ENCODE results near the gene SVOPL.

SVOPL gene

GRCh38 chr7:138606236-138606635 lies 94.9 kb downstream of the SVOPL start:
- DNase-seq (ENCODE audit: low read depth) = no peak

DNA sequence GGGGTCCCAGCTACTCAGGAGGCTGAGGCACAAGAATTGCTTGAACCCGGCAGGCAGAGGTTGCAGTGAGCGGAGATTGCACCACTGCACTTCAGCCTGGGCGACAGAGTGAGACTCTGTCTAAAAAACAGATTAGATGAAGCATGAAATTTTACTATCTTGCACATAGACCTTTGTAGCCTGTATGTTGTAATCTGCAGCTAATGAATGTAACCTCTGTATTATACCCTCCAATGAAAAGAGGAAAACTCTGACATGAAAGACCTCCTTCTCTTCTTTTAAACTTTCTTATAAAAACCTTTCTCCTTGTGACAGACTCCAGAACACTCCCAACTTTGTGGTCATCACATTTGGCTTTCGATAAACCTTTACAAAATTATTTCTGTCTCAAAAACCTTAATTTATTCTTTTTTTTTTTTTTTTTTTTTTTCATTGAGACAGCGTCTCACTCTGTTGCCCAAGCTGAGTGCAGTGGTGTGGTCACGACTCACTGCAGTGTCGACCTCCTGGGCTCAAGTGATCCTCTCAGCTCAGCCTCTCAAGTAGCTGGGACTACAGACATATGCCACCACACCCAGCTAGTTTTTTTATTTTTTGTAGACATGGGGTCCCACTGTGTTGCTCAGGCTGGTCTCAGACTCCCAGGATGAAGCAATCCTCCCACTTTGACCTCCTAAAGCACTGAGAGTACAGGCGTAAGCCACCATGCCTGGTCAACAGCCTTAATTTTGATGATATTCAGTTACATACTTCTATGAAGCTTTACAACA lies 97.4 kb downstream of the SVOPL start:
- no peak for DNase-seq (ENCODE audit: low read depth)

GRCh38 chr7:138602451-138602850 lies 98.7 kb downstream of the SVOPL start:
- DNase-seq (ENCODE audit: low read depth) = no peak

GRCh38 chr7:138595454-138595853 lies 105.7 kb downstream of the SVOPL start:
- DNase-seq (ENCODE audit: low read depth) = no peak

DNA sequence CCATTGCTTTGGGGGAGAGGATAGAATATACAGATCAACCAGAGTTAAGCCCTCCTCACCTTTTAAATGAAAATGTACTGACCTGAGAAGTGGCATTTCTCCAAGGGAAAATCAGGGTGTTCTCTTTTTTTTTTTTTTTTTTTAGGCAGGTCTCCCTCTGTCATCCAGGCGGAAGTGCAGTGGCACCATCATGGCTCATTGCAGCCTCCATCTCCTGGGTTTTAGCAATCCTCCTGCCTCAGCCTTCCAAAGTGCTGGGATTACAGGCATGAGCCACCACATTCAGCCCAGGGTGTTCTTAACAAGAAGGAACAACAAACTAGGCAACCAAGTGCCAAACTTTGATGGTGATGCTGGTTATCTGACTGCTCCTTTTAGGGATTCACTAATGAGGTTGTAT lies 111.0 kb downstream of the SVOPL start:
- DNase-seq (ENCODE audit: low read depth) = no peak

- no peak for DNase-seq (ENCODE audit: low read depth)
Measured at GRCh38 chr7:138588986-138589385, 112.2 kb downstream of the SVOPL start.

- DNase-seq (ENCODE audit: low read depth) = no peak
Measured at GRCh38 chr7:138587485-138587884, 113.7 kb downstream of the SVOPL start.

- DNase-seq (ENCODE audit: low read depth) = no peak
Measured at GRCh38 chr7:138585283-138585993, 115.7 kb downstream of the SVOPL start.

- no peak for DNase-seq (ENCODE audit: low read depth)
Measured at GRCh38 chr7:138584696-138585095, 116.5 kb downstream of the SVOPL start.

- DNase-seq (ENCODE audit: low read depth) = no peak
Measured at GRCh38 chr7:138584283-138584682, 116.9 kb downstream of the SVOPL start.

DNA sequence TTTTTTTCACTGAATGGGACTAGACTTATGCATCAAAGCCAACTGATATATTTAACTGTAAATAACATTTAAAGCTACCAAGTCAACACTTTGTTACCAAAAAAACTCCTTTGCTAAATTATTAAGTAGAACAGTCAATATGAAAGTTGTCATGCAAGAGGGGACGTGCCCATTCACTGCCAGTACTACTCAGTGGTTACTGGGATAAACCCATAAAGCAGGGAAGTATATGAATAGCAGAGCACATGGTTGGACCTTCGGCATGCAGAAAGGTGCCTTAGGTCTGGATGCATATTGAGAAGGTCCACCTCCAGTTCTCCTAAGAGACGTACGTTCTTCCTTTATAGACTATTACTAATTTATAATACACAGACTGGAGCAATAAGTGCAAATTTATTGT lies 120.1 kb downstream of the SVOPL start:
- no peak for DNase-seq (ENCODE audit: low read depth)

GRCh38 chr7:138579671-138580070 lies 121.5 kb downstream of the SVOPL start:
- DNase-seq (ENCODE audit: low read depth) = no peak

DNA sequence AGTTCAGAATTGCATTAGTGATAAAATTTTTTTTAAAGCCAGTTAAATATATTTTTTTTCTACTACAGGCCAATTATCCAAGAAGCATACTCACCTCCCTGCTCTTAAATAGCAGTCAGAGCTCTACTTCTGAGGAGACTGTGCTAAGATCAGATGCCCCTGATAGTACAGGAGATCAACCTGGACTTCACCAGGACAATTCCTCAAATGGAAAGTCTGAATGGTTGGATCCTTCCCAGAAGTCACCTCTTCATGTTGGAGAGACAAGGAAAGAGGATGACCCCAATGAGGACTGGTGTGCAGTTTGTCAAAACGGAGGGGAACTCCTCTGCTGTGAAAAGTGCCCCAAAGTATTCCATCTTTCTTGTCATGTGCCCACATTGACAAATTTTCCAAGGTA lies 122.0 kb downstream of the SVOPL start:
- no peak for DNase-seq (ENCODE audit: low read depth)

DNA sequence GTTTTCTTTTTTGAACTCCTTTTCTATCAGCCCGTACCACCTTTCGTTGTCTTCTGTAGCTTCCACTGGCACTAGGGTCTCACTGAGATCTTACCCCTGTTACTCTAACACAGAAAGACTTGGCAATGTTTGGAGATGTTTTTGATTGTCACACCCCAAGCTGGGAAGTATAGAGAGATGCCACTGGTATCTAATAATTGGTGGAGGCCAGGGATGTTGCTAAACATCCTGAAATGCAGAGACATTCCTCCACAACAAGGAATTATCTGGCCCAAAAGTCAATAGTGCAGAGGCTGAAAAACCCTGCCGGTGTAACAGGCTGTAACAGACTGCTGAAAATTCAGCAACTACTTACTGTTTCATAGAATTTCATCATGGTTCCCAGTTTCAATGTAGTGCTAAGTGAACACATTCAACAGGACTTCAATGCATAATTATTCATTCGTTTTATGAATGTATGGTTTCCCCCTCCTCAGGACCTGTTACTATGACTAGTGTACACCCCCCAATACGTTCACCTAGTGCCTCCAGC lies 125.2 kb downstream of the SVOPL start:
- DNase-seq (ENCODE audit: low read depth) = no peak

- no peak for DNase-seq (ENCODE audit: low read depth)
Measured at GRCh38 chr7:138573741-138574140, 127.4 kb downstream of the SVOPL start.

DNA sequence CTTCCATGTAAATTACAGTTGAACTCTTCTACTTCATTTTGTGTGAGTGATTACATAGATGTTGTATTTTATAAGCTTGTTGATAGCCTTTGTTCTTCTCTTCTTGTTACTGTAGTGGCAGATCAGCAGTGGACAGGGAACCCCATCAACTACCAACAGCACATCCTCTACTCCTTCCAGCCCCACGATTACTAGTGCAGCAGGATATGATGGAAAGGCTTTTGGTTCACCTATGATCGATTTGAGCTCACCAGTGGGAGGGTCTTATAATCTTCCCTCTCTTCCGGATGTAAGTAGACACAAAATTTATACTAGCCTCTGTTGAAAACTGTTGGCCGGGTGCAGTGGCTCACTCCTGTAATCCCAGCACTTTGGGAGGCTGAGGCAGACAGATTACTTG lies 130.4 kb downstream of the SVOPL start:
- DNase-seq (ENCODE audit: low read depth) = no peak

GRCh38 chr7:138569418-138569817 lies 131.7 kb downstream of the SVOPL start:
- DNase-seq (ENCODE audit: low read depth) = no peak

DNA sequence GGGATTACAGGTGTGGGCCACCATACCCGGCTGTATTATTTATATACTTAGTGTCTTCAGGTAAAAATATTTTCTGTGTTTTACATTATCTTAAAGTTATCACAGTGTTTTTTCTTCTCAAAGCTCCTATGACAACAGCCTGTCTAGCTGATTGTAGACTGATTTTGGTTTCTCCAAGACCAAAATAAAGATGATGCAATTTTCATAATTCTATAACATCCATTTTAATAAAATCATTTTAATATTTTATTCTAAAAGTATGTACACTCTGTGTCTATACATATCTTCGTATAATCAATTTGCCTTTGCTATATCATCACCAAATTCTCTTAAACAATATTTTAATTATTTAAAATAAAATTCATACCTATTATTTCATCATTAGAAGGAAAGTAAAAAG lies 132.5 kb downstream of the SVOPL start:
- no peak for DNase-seq (ENCODE audit: low read depth)

DNA sequence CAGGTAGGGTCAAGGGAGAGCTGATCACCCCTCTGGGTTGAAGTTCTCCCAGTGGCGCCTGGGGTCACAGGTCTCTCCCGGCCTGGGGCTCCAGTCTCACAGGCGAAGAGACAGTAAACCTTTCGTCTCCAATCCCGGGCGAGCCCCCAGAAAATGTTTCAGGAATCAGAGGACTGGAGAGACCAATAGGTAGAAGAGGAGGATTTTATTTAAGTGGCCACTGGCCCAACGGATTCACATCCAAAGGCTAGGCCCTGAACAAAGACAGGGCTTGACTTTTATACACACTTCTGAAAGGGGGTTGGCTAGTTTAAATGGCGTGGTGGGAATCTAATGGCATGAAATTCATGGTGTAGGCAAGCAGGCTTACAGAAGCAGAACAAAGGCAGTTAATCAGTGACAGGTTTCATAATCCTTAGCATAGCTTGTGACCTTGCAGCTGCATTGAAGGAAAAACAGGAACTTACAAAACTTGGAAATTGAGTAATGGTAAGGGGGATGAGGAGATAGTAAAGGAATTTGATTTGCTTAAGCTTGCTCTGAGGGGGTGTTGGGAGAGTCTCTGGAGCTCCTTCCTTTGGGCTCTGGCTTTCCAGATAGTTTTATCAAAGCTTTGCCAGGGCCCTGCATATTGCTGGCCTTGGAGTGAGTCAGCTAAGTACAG lies 135.6 kb downstream of the SVOPL start:
- no peak for DNase-seq (ENCODE audit: low read depth)

DNA sequence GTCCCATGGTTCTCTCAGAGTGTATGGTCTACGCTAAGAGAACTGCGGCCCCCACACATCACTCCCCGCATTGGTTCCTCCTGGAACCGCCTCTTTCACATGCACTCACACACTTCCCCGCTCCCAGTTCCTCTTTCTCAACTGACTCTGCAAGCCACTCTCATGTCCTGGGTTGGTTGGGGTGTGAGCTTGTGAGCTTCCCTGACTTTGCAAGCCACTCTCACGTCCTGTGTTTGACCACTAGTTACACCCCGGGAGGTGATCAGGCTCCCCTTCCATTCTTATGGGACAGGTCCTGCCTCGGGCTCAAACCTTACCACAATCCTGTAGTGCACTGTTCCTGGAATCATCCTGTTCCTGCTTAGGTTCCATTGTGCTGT lies 136.1 kb downstream of the SVOPL start:
- no peak for DNase-seq (ENCODE audit: low read depth)

DNA sequence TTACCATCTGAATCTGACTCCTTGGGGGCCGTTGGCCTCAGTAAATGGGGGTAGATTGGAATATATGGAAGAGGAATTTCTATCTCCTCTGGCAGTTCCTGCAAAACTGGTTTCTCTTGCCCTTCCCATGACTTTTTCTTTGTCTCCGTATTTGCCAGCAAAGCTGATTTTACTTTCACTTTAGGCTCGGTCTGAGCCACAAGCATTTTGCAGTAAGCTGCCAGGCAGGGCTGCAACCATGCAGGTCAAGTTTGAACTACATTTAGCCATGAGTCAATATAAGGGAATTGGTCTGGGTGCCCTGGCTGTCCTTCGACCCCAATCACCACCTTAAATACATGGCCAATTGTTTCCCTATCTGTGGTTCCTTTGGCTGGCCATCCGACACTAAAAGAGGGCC lies 136.8 kb downstream of the SVOPL start:
- DNase-seq (ENCODE audit: low read depth) = no peak

DNA sequence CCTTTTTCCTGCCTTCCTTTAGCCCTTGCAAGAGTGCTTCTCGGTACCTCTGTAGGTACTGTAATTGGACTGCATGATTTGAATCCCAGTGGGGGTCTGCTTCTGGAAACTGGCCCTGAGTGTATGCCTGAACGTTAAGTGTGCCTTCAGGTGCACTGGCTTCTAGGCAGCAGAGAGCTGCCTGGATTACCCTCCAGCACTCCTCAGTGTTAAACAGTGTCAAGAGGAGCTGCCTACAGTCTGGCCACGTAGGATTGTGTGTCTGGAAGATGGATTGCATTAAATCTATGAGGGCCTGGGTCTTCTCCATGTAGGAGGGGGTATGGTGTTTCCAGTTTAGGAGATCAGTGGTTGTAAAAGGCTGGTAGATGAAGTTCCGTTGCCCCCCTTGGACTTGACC lies 137.4 kb downstream of the SVOPL start:
- DNase-seq (ENCODE audit: low read depth) = no peak

- DNase-seq (ENCODE audit: low read depth) = no peak
Measured at GRCh38 chr7:138559448-138559847, 141.7 kb downstream of the SVOPL start.
